Stimulated activated naive CD8-positive, alpha-beta T cell treated with anti-CD3 and anti-CD28 coated beads, Interleukin-15, Interleukin-2, amounts not matched to agents 100 U/mL and 50 U/mL, for 24 hours (primary cell): ENCODE measurements around the gene FGG.
A peak's percentile ranks its signal among the peaks of the same experiment; 100 is the strongest.

Source experiments
- ATAC-seq: fragments of 150-1000 bp; cut with Tn5 transposase; one replicate; pipeline ENCODE4 v1.10.0; 2021
- DNase-seq: peaks from one replicate; pipeline ENCODE4 v3.0.0; 2021

Gene FGG

GRCh38 chr4:154612472-154613414, at the start of gene FGG:
Gene FGG (minus strand): TSS chr4:154612656. CDS start chr4:154612609, 47 bp downstream.
- ATAC-seq (no peak), DNase-seq (no peak)

- ATAC-seq (no peak), DNase-seq (no peak)
These were observed 47.6 kb upstream of the FGG start for GRCh38 chr4:154660052-154660451.

- ATAC-seq (no peak), DNase-seq (no peak)
These were observed 46.4 kb upstream of the FGG start for GRCh38 chr4:154658680-154659405.

- no peak for ATAC-seq
These were observed 31.0 kb upstream of the FGG start for GRCh38 chr4:154643493-154643892.

GRCh38 chr4:154642373-154643009, 30.0 kb upstream of the FGG start:
- no peak for ATAC-seq

More at GRCh38 chr4:154643493-154643892, 31.0 kb upstream of the FGG start:
- no peak for DNase-seq

GRCh38 chr4:154640999-154641398, 28.5 kb upstream of the FGG start:
- ATAC-seq (no peak), DNase-seq (no peak)

More at GRCh38 chr4:154642373-154643009, 30.0 kb upstream of the FGG start:
- DNase-seq = no peak

GRCh38 chr4:154634058-154634457, 21.6 kb upstream of the FGG start:
- ATAC-seq (no peak), DNase-seq (no peak)

GRCh38 chr4:154631828-154632227, 19.4 kb upstream of the FGG start:
- DNase-seq (no peak), ATAC-seq (no peak)

- no peak for ATAC-seq
These were observed 17.9 kb upstream of the FGG start for GRCh38 chr4:154630324-154630723.

GRCh38 chr4:154626793-154627484, 14.5 kb upstream of the FGG start:
- peak; percentile 94 for ATAC-seq

More at GRCh38 chr4:154630324-154630723, 17.9 kb upstream of the FGG start:
- no peak for DNase-seq

GRCh38 chr4:154625971-154626370, 13.5 kb upstream of the FGG start:
- DNase-seq = no peak
- ATAC-seq = no peak

More at GRCh38 chr4:154626793-154627484, 14.5 kb upstream of the FGG start:
- DNase-seq = peak; percentile 71

GRCh38 chr4:154623995-154624394, 11.5 kb upstream of the FGG start:
- DNase-seq (no peak), ATAC-seq (no peak)

GRCh38 chr4:154623436-154623835, 11.0 kb upstream of the FGG start:
- DNase-seq (no peak), ATAC-seq (no peak)

- no peak for ATAC-seq
- no peak for DNase-seq
These were observed 10.1 kb upstream of the FGG start for GRCh38 chr4:154622598-154622997.

- DNase-seq (no peak), ATAC-seq (no peak)
These were observed 7.7 kb upstream of the FGG start for GRCh38 chr4:154620111-154620510.

- ATAC-seq (peak; percentile 83), DNase-seq (peak; percentile 62)
These were observed 6.4 kb upstream of the FGG start for GRCh38 chr4:154618708-154619315.

GRCh38 chr4:154617820-154618317, 5.4 kb upstream of the FGG start:
- DNase-seq = no peak
- ATAC-seq = no peak

GRCh38 chr4:154616731-154617130, 4.3 kb upstream of the FGG start:
- DNase-seq = no peak
- no peak for ATAC-seq

- ATAC-seq = no peak
- DNase-seq = no peak
These were observed 3.8 kb upstream of the FGG start for GRCh38 chr4:154616287-154616686.

- ATAC-seq = no peak
- no peak for DNase-seq
These were observed 2.8 kb upstream of the FGG start for GRCh38 chr4:154615211-154615610.

- DNase-seq (no peak), ATAC-seq (no peak)
These were observed 1.9 kb upstream of the FGG start for GRCh38 chr4:154614306-154614705.
